Activated CD4-positive, alpha-beta T cell treated with anti-CD3 and anti-CD28 coated beads, Interleukin-10, Interleukin-2, amounts not matched to agents 100 ng/mL and 50 ng/mL, durations not matched to agents 16 hours and 8 hours (primary cell): ENCODE data around the gene SPECC1L.

Source experiments
- DNase-seq: peaks from one replicate; pipeline ENCODE4 v3.0.0-alpha.2; 2020

The SPECC1L gene

DNA sequence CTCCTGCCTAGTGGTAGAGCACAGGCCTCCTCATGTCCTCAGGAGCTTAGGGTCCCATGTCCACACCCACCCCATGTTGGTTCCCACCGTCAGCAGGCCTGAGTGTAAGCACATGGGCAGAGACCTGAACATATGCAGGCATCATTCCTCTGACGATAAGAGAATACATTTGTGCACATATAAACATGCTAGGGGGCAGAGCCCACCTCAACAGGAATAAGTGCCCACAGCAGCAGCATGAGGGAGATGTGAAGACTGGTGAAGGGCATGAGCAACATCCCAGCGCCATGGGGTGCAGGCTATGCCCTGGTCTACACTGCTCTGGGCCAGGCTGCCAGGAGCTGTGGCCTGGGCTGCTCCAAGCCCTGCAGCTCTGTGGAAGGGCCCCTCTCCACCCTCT lies 173.6 kb downstream of the SPECC1L start:
- no peak for DNase-seq

DNA sequence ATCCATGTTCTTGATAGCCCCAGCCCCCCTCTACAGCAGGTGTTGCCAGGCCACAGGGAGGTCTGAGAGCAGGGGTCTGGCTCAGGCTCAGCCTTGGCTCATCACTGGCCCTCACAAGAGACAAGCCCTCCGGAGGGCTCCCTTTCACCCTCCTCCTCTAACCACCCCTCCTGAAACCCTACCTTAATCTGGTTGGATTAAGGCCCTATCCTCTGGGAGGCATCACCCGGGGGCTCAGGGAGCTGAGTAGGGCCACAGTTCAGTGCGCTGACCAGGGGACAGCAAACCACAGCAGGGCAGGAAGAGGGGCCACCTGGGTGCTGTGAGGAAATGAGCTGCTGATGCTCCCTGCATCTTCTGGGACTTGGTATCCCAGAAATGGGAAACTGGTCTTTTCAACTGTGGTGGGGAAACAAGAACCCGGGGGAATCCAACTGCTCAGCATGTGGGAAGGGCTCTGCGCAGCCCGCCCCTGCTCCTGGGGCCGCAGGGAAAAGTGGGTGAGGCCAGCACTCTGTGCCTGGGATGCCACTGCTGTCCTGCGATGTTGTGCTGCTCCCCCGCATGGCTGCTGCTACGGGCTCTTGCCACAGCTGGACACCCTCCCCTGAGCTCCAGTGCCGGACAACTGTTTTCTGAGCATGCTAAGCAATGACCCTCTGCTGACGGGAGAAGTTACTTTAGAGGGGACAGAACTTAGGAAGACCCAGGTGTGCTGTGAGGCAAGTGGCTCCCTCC lies 174.3 kb downstream of the SPECC1L start:
- DNase-seq, result no peak

DNA sequence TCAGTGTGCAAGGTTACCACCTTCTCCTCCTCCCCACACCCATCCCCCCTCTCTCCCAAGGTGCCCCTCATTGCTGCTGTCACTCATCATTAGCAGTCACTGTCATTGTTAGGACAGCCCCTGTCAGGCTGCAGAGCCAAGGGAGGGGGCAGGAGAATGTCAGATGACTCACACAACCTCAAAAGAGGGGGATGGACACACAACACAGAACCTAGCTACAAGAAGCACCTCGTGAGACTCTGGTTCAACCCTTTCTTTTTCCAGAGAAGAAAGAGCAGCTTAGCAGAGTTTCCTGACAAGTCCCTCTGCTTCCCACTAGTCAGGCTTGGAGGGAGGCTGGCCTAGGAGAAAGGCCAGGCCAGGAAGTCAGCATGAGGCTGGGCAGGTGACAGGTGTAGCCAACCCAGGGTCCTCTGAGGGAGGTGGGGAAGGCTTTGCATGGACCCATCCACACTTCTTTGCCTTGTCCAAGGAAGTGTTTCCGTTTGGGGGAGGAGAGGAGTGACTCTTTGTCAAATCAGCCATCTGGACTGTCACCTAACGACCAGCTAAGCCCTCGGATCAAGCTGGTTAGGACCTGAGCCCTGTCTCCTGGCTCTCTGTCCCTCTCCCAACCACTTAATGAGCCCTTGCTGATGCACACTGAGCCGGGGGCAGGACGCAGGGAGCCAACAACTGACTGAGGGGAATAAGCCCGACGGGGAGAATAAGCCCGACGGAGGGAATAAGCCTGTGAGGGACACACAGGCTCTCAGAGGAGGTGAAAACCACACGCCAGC lies 175.0 kb downstream of the SPECC1L start:
- no peak for DNase-seq

DNA sequence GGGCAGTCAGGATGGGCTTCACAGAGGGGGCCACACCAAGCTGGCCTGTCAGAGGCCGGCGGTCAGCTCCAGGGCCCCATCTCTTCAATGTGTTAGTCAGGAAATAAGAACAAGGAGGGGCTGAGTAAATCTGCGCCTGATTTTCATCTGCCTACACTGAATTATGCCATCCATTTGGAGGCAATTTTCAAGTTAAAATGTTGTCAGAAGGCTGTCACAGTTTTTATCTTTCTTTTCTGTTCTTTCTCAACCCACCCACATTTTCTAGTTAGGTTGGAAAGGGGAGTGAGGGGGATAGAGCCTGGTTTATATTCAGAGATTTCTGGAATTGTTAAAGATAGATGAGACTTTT lies 175.6 kb downstream of the SPECC1L start:
- DNase-seq, result no peak

DNA sequence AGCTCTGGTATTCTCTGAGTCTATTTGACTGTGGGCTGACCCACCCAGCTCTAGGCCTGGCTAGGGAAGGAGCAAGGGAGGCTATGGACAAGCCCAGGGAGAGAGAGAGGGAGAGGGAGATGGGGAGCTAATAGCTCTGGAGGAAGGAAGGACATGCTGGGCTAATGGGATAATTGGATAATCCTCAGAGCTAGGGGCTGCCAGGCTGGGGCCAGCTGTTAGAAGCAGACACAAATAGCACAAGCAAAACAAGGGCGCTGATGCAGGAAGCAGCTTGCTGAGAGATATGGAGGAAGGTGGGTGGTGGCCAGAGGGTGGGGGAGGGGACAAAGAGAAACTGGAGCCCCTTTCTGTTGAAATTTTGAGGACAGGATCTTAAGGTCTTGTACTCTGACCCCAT lies 180.0 kb downstream of the SPECC1L start:
- no peak for DNase-seq

DNA sequence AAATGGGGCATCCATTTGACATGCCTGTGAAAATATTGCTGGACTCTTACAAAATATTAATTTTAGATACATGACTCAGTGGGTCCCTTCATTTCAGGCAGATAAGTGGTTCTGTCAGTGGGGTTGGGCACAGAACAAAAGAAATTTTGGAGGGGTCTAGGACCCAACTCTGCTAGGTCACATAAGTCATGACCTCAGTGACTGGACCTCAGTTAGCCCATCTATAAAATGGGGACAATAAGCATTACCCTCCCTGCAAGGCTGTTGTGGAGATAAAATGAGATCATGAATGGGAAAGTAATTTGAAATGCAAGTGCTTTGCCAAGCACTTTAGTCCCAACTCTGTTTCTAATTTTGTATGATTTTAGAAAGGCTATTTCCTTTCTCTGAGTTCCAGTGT lies 180.5 kb downstream of the SPECC1L start:
- no peak for DNase-seq

DNA sequence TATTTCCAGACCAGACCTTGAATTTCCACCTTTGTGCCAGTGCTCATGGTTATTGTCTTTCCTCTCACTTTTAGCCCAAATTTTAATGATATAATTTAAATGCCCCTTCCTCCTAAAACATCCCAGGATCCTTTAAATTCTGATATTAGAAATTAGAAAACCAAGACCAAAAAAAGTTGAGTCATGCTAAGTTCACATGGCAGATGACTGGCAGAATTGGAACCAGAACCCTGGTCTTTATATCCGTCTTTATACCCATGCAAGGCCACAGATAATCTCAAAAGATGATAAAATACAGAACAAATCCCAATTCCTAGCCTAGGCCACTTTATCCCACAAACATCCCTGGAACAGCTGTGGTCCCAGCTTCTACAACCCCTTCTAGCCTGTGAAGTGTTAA lies 183.2 kb downstream of the SPECC1L start:
- no peak for DNase-seq

DNA sequence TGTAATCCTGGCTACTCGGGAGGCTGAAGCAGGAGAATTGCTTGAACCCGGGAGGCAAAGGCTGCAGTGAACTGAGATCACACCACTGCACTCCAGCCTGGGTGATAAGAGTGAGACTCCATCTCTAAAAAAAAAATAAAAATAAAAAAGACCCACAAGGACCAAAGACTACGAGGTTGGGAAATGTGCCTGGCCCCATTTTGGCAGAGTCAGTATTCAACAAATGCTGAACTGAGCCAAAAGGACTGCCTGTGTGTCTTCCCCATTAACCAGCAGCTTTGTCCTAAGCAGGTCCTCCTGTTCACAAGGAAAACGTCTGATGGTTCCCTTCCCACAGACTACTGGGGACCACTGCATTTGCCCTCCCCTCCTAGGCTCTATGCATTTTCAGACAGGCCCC lies 184.4 kb downstream of the SPECC1L start:
- DNase-seq, result no peak

DNA sequence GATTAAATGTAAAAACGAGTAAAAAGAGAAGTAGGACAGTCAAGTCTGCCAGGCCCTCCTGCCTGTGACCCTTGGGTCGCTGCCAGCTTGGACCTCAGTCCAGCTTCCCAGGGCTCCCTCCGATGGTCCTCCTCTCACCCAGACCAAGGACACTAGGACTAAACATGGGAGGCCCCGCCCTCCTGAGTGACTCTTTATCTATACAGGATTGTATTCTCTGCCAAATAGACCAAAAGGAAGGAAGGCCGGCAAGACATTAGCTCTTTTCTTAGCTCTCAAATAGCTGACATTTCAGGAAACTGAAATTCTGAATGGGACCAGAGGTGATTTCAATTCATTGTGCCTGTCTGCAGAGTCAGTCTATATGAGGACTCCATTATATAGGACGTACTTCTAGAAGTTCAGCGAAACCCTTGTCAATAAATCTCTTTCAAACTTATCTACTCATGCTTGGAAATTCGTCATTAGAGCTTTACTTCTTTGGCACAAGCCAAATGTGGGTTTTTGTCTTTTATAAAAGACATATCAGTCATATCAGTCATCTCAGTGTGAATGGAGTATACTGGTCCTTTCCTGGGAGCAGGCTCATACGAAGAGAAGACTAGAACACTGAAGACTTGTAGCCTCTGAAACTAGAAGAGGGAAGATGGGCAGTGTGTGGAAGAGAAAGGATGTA lies 185.3 kb downstream of the SPECC1L start:
- DNase-seq, result no peak

DNA sequence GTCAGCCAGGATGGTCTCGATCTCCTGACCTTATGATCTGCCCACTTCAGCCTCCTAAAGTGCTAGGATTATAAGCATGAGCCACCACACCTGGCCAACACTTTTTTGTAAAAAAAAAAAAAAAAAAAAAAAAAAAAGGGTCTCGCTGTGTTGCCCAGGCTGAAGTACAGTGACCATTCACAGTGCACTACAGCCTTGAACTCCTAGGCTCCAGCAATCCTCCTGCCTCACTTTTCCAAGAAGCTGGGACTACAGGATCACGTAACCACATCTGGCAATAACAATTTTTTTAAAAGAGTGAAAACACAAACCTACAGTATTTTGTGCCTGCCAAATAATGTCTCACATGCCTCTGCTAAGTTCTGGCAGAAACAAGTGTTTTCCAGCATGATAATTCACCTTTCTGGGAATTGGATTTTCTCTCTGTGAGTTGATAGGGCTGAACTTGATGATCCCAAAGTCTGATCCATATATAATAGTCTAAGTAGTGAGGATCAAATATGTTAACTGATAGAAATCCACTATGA lies 187.3 kb downstream of the SPECC1L start:
- no peak for DNase-seq

DNA sequence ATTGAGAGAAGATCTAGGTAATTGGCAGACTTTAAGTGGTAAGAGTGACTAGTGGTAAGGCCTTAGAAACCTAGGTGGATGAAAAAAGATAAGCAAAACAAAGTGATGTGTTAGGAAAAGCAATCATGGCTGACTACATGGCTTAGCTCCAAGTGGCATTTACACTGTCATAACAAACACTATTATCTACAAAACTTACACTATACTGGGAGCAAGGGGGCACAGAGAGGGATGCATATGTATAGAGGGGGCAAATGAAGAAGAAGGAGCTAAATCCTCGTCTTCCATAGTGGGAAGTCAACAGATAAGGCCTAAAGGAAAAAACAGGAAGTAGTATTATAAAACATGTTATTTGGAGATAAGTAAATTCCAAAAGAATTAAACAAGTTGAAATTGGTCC lies 189.3 kb downstream of the SPECC1L start:
- DNase-seq, result no peak

DNA sequence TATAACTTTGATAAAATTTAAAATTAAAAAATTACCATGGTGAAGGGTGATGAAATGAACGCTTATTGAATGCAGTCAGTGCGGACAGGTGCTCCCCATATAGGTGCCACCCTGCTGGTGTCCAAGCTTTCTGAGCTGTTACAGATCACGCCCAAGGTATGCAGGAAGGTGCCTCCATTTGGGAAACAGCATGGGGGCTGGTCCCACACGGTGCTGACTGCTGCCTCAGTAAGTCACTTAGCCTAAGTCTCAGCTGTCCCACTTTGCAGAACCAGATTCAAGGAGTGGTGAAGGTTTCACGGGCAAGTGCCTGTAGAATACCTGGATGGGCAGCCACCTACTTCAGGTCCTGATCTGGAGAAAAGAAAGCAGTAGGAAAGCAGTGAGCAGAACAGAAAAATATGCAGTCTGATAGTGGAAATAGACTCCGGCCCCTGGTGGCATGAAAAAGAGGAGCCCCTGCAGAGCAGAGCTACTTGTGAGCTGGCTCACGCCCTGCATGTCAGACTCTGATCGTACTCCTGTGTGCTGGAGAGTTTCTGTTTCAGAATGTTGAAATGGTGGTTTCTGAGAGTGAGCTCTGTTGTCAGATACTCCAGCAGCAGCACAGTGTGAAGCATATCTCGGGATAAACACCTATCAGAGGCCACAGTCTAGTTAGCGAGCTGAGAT lies 189.9 kb downstream of the SPECC1L start:
- peak; percentile 65 for DNase-seq

DNA sequence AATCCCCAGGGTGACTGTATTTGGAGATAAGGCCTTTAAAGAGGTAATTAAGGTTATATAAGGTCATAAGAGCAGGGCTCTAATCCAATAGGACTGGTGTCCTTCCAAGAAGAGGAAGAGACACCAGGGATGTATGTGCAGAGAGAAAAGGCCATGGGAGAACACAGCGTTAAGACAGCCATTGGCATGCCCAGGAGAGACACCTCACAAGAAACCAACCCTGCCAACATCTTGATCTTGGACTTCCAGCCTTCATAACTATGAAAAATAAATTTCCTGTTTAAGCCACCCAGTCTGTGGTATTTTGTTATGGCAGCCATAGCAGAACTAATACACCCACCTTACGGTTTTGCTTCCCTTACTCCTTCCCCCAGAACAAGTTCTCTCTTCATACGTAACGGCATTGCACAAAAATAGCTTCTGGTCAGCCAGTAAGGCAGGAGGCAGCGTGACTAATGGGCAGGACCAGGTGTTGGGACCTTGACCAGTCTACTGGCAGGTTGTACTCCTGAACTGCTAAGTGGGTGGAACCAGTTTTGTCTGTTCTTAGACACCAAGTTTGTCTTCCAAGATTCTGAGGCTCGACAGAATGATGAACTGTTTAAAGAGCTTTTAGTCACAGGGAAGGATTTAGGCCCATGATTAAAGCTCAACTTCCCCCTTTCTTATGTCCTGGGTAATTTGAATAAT lies 192.6 kb downstream of the SPECC1L start:
- no peak for DNase-seq

DNA sequence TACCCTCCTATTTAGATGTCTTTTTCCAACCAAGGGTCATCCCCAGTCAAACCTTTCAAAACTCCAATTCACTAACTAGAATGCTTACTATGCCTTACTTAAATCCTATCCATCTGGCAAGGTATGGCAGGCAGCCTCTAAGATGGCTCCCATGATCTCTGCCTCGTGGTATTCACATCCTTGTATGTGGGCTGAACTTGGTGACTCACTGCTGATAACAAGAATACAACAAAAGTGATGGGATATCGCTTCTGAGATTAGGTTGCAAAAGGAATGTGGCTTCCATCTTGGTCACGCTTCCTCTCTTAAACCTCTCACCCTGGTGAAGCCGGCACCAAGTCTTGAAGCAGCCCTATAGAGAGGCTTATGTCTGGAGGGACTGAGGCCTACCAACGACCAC lies 194.9 kb downstream of the SPECC1L start:
- no peak for DNase-seq

DNA sequence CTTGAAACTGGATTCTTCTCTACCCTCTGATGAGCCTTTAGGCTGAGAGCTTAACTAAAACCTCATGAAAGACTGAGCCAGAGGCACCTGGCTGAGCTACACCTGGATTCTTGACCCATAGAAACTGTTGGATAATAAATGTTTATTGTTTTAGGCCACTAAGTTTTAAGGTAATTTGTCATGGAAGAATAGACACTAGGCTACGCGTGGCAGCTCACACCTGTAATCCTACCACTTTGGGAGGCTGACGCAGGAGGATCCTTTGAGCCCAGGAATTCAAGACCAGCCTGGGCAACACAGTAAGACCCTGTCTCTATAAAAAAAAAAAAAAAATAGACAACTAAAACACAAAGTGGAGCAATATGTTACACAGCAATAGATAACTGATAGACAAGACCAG lies 195.3 kb downstream of the SPECC1L start:
- no peak for DNase-seq

DNA sequence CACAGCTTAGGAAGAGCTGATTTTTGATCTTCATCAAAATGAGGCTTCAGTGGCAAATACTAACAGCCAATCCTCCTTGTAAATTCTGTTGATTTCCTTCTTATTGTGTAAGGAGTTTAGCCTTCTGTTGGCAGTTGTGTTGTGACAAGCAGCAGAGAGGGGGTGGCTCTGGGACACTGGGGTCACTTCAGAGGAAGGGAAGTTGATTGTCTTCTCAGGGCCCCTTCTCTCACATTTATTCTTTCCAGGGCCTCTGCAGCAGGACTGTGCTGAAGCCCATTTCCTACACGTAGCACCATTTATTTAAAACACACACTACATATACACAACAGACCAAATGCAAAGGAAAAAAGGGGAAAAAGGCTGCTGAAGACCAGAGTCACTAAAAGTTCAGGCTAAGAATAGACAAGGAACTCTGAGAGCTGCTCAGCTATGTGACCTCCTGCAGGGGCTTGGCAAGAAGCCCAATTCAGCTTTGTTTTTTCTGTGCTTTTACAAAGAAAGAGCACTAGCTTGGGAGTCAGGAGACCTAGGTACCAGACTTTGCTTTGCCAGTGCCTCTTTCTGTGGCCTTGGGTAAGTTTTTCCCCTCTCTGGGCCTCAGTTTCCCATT lies 196.2 kb downstream of the SPECC1L start:
- DNase-seq, result no peak

DNA sequence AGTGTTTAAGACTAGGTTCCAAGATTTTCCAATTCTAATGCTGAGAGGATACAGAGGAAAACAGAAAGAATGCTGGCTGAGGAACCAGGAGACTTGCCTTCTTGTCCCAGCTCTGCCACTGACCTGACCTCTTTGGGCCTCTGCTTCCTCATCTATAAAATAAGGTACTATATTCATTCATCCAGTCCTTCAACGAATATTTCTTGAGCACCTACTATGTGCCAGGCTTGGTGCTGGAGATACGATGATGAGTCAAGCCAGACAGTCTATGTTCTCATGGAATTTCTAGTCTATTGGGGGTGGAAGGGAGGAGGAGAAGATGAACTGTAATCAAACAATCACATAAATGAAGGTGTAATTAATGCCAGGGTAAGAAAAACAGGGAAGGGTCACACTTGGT lies 196.7 kb downstream of the SPECC1L start:
- no peak for DNase-seq
